Forelimb muscle (tissue), 1 donor: ENCODE results near the gene AURKA. TPM values are rescaled to one million over a fixed set of nuclear protein-coding genes. Genes with fewer than 3 reads are reported as not detected.
A peak's percentile ranks its signal among the peaks of the same experiment; 100 is the strongest.
"Not testable (repeated sequence)": the region's sequence is repeated elsewhere in the genome, so short reads cannot be mapped to it uniquely, and the experiment has no call there.

Experiments
- DNase-seq: peaks from one replicate; pipeline ENCODE4 v3.0.0-alpha.2; 2013; ENCODE audit warnings: low read depth
- polyA plus RNA-seq: library from polyadenylated mRNA; unstranded; fragments of 120-200 nt; gene quantifications from one replicate; pipeline ENCODE4 v1.2.1, GENCODE V29; 2013; ENCODE audit not compliant: insufficient read length

The AURKA gene
- polyA plus RNA-seq, 1 donor: 7.0 TPM

GRCh38 chr20:56422076-56422823, 30.2 kb upstream of the AURKA start:
- DNase-seq: no peak

GRCh38 chr20:56420940-56421688, 29.1 kb upstream of the AURKA start:
- DNase-seq: no peak

GRCh38 chr20:56420028-56420427, 28.0 kb upstream of the AURKA start:
- DNase-seq: no peak

GRCh38 chr20:56418385-56418861, 26.4 kb upstream of the AURKA start:
- DNase-seq: no peak

- no peak for DNase-seq
These were observed 25.9 kb upstream of the AURKA start for GRCh38 chr20:56417911-56418310.

GRCh38 chr20:56417402-56417801, 25.4 kb upstream of the AURKA start:
- no peak for DNase-seq

GRCh38 chr20:56414842-56415765, 23.1 kb upstream of the AURKA start:
- no peak for DNase-seq

- no peak for DNase-seq
These were observed 20.9 kb upstream of the AURKA start for GRCh38 chr20:56412949-56413348.

GRCh38 chr20:56412473-56412790, 20.4 kb upstream of the AURKA start:
- DNase-seq: no peak

- no peak for DNase-seq
These were observed 19.9 kb upstream of the AURKA start, which contains the start of gene CASS4 for GRCh38 chr20:56411759-56412472. TSS of gene CASS4 (plus strand) at chr20:56412260. CDS start at chr20:56412459, 199 bp downstream.

GRCh38 chr20:56411287-56411686, 19.3 kb upstream of the AURKA start:
- DNase-seq: not testable (repeated sequence)

- DNase-seq: no peak
These were observed 17.9 kb upstream of the AURKA start for GRCh38 chr20:56409956-56410355.

- DNase-seq: no peak
These were observed 17.5 kb upstream of the AURKA start for GRCh38 chr20:56409521-56409920.

GRCh38 chr20:56406910-56407309, 14.9 kb upstream of the AURKA start:
- no peak for DNase-seq

- DNase-seq: not testable (repeated sequence)
These were observed 13.3 kb upstream of the AURKA start for GRCh38 chr20:56405356-56405755.

GRCh38 chr20:56403465-56403864, 11.4 kb upstream of the AURKA start:
- DNase-seq: no peak

GRCh38 chr20:56400001-56400640, 8.1 kb upstream of the AURKA start:
- DNase-seq: peak; percentile 46

GRCh38 chr20:56395166-56395565, 3.2 kb upstream of the AURKA start:
- DNase-seq: no peak

- no peak for DNase-seq
These were observed 1.6 kb upstream of the AURKA start for GRCh38 chr20:56393653-56394052.

GRCh38 chr20:56392881-56393482, 967 bp upstream of the AURKA start:
- DNase-seq: no peak
